HG03060 (cell line): Measurements from ENCODE around the gene CBLN3.

Experiments
- ATAC-seq: cut with Tn5 transposase; IDR thresholded peaks from one replicate; pipeline ENCODE4 v1.9.1; 2021; ENCODE audit warnings: low read depth, moderate number of reproducible peaks; ENCODE audit not compliant: unreplicated experiment

The CBLN3 gene

DNA sequence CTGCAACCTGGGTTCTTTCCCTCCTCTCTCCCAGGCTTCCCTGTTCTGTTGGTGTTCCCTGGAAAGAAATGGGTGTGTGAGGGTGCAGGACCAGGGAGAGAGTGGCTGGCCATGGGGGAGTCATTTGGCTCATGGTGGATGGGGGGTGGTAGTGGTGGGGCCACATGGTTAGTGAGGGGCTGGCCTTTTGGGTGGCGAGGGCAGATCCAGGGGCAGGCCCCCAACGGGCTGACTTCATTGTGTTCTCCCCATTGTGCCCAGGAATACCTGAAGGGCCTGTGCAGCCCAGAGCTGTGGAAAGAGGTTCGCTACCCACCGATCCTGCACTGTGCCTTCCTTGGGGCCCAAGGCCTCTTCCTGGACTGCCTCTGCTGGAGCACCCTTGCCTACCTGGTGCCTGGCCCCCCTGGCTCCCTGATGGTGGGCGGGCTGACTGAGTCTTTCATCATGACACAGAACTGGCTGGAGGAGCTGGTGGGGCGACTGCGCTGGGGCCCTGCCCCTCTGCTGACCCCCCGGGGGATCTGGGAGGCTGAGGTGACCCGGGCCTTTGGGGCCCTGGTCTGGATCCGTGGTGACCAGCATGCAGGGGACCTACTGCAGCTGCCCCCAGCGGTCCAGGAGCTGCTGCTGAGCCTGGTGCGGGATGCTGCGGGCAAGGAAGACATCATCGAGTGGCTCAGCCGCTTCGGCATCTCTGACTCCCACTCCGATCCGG lies 21.7 kb downstream of the CBLN3 start:
- ATAC-seq = no peak

DNA sequence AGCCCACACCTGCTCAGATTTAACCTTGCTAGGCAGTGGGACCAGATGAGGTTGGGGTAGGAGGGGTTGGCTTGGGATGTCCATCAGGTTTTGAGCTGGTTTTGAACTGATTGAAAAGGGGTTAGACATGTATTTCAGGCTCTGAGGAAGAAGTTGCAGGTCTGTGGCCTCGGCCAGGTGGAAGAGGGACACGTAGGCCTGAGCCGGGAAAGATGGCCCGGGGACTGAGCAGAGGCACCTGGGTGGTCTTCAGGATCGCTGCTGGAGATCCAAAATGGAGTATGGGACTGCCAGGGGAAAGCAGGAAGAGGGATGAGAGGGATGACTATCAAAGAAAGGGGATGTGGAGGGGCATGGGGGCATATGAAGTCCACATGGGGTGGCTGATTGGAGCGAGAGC lies 23.1 kb downstream of the CBLN3 start:
- no peak for ATAC-seq

DNA sequence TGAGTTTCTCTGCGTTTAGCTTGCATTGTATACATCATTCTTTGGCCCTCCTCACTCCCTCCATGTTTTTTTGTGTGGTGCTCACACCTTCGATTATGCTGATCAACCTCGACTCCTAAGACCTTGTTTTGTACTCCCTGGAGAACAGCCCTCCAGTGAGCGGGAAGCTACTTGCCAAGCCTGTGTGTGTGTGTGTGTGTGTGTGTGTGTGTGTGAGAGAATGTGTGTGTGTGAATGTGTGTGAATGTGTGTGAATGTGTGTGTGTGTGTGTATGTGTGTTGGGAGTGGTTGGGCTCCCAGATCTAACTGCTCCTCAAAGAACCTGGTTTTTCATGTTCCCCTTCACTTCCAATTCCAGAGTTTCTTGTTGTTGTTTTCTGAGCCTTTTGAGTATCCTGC lies 24.7 kb downstream of the CBLN3 start:
- ATAC-seq = no peak

DNA sequence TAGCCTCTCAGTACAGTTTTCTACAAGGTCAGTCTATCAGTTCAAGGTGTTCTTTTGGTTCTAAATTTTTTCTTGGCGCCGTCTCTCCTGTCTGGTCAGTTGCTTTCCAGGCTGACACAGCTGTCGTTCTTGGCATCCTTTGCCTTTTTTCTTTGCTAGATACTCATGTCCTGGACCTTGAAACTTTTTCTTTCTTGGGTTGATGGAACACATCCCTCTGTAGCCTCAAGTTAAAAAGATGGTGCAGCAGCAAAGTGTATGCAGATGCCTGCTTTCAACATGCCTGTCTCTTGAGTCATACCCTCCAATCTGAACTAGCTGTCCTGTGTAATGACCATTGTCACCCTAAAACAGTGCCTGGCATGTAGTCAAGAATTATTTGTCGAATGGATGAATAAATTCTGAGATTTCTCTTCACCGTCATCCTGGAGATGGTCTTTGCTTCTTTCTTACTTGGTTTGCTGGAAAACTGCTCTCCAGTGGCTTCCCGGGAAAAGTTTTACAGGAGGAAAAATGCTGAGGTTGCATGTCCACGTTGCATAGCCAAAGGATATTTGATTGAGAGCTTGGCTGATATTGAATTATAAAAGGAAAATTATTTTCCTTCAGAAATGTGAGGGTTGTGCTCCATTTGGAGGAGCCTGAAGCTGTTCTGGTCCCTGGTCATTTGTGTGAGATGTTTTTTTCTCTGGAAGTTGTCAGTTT lies 26.0 kb downstream of the CBLN3 start:
- no peak for ATAC-seq

DNA sequence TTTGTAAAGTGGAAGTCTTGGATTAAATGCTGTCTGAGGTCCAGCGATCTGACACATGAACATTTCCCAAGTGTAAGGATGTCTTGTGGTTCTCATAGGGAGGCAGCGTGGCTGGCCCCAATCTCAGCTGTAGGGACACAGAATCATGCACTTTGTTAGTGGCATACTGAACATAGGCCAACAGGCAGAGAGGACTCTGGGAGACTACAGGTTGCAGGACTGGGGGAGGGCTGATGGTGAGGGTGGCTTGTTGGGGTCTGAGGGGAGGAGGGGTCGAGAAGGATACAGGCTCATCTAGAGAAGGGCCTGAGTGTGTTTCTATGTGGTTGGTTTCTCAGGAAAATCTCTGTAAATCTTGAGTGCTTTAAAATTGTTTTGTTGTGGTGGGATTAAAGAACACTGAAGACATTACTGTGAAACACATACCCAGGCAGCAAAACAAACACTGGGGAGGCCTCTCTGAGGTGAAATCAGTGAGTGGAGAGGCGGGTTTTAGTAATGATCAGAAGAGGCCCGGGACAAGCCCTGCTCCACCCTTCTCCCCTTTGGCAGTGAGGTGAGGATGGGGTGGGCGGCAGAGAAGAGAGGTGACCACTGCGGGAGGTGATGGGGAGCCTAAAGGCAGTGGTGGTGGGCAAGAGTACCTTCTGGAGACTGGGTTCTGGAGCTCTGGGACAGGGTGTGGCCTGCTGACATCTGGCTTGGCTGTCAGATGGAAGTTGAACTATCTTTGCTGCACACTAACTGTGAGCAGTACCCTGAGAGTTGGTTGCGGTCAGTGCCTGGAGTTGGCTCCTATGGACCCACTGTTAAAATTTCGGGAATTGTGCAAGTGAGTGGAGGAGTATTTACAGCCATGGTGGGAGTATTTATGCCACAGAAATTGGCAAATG lies 27.4 kb downstream of the CBLN3 start:
- no peak for ATAC-seq

DNA sequence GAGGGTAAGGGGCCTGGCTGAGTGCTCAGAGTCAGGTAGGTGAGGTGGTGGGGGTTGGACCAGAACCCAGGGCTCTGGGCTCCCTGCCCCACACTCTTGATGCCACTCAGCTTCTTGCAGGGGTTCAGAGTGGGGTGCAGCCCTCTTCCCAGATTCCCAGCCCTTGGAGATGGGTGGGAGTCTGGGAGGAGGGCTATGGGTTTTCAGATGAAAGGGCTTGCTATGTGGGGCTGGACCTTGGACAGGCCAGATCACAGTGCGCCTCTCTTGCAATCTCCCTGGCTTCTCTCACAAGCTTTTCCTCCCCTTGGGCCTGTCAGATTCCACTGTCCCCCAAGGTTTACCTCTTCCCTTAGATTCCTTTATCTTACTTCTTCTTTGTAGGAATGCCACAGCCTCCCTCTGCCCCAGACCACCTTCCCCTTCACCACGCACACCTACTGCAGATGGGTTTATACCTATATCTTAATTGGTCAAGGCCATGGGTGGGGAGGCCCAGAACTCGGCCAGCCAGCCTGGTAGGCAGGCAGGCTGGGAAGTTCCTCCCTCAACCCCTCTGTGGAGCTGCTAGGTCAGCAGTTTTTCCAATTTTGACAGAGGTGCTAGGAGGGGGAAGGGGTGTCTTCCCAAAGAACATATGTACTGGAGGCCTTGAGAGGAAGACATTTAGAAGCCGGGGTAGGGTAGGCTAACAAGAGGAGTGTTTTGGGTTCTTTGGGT lies 29.3 kb downstream of the CBLN3 start:
- no peak for ATAC-seq

DNA sequence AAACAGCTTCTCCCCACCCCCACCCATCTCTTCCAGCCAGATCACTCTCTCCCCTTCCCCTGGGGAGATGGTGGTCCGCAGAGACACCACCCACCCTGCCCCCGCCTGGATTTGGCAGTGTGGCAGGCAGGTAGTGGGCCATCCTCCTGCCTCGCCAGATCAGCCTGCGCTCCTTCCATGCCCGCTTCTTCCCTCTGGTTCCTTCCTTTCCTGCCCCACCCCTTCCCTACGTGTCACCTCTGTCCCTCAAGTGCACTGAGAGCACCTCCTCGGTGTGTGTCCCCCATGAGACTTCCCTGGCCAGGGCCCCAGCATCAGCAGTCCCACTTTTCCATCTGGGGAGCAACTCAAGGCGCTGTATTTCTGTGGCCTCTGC lies 30.0 kb downstream of the CBLN3 start:
- ATAC-seq = no peak

DNA sequence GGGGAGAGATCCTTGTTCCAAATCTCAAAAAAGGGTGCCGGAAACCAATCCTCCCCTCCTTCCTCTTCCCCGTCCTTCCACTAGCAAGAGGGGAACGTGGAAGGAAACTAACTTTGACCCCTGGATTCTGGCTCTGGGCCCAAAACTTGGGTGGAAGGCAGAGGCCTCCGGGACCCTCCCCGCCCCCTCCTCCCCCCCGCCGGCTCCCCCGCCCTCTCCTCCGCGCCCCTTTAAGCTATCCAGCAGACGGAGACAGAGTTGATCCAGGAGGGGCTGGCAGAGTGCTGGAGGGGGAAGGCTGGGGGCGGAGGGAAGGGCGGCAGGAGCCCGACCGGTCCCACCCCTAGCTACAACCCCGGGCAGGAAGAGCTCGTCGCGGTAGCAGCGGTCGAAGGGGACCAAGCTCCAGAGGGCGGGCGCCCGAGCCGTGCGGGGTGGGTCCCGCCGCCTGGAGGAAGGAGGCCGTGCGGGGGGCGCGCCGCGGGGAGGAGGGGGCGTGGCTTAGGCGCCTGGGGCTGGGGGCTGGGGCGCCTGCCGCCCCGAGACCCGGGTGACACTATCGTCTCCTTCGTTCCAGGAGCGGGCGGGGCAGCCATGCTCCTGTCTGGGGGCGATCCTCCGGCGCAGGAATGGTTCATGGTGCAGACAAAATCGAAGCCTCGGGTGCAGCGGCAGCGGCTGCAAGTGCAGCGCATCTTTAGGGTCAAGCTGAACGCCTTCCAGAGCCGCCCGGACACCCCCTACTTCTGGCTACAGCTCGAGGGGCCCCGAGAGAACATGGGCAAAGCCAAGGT lies 30.6 kb downstream of the CBLN3 start, which contains the start of gene NYNRIN:
Gene NYNRIN (plus strand): TSS at position 351 of the 794 bp plus-strand sequence. CDS start 244 bp downstream, at position 595.
- ATAC-seq = no peak

DNA sequence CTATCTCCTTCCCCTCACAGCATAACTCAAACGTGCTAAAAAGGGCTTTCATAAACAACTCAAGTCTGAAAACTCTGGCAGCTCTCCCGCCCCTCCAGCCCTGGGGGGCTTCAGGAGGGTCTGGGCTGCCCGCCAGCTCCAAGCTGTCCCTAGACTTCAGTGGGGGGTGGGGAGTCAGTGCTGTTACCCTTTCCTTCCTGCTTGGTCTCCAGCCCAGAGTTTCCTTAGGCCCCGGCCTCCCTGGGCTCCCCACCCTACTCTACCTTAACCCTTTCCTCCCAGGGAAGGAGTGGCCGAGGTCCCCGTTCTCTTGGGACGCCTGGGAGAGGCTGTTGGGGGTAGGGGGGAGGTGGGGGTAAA lies 31.2 kb downstream of the CBLN3 start:
- no peak for ATAC-seq

DNA sequence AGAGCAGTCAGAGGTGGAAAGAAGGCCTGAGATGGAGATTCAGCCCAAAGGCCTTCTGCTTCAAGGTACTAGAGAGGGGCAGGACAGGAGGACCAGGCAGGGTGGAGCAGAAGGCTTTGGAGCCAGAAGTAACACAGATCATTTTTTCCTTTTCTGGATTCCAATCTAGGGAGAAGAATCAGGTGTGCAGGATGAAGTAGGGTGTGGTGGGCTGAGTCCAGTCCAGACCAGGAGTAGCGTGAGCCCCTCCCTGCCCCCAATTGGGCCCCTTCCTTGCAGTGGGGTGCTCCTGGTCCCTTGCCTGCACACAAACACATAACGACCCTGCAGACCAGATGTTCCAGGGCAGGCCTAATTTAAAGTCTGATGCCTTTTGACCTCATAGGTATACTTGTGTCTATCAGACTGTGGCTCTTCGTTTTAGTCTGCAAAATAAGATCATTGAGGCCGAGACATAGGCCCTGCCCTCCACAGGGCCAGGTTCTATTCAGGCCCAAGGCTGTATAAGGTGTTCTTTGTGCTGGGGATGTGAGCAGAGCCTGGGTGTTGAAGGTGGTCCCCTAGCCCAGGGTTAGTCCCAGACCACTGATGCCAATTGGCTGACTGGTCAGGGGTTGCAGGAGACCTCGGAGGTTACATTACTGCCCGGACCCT lies 31.7 kb downstream of the CBLN3 start:
- ATAC-seq = no peak

DNA sequence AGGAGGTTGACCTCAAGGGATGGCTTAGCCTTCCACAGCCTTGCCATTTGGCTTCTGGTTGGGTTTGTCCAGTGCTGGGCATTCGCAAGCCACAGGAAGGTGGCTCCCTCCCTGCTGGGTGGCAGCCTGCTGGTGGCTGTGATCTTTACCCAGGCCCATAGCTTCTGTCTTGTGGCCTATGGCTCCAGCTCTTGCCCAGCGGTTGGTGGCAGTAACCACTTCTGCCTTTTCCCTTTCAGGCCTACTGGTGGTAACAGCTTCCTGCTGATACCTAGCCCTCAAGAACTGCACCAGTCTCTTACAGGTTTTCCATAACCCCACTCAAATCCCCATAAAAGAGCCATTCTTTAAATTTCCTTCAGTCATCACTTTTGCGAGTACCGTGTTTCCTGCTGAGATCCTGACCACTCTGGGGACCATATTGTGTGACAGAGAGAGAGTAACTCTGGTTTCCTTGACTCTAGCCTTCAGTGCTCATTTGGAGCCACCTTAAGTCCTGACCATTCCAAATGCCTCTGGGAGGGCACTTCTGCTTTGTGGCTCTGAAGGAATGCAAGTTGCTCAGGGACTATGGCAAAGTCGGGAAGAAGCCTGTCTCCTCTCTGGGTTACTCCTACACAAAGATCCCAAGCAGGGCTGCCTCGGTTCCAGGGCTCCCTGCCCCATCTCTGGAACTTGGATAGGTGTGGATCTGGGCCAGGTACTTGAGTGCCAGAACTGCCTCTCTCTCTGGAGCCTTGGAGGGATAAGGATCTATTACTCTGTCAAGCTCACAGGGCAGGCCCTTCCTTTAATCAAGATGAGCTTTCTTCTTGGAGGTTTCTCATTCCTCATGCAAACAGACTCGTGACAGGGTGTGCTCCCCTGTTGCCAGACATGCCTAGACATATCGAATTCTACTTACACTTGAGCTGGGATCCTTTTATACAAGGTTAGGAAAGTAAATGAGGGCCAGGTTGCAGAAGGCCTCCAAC lies 33.6 kb downstream of the CBLN3 start:
- ATAC-seq = no peak

DNA sequence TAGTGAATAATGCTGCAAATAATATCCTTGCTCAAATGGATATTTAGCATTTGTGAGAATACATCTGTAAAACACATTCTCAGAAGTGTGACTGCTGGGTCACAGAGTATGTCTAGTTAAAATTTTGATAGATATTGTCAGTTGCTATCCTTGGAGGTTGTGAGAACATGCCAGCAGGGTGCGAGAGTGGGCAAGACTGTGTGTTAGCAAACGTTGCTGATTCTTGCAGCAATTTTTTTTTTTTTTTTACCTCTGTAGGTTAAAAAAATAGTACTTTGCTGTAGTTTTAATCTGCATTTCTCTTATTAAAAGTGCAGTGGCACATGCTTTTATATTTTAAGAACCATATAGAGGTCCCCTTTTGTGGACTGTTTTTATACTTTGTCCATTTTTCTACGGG lies 35.2 kb downstream of the CBLN3 start:
- ATAC-seq = no peak

DNA sequence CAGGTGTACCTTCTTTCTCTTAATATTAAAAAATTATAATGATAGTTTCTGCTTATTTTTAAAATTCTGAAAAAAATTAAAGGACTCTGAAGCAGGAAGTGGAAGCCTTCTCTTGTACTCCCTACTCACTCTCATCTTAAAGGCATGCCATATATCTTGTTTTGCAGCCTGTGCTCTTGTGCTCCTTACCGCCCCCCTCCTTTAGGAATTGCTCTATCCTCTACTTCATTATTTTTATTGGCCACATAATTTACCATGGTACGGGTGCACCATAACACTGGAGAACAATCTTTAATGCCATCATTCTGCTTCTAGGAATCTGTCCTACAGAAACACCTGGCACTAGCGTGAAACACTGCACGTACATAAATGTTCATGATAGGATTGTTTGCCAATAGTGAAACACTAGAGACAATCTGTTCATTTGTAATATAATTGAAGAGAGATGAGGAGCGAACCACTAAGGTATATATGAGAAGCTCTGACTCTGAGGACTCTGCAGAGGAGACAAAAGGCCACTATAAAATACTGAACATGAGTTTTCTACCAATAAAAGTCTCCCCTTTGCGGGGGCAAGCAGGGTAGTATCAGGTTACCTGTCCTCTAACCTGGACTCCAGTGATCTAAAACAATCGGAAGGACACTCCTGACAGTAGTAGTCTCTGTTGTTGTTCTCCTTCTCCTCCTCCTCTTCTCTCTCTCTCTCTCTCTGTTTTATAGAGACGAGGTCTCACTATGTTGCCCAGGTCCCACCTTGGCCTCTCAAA lies 37.0 kb downstream of the CBLN3 start:
- ATAC-seq = no peak

DNA sequence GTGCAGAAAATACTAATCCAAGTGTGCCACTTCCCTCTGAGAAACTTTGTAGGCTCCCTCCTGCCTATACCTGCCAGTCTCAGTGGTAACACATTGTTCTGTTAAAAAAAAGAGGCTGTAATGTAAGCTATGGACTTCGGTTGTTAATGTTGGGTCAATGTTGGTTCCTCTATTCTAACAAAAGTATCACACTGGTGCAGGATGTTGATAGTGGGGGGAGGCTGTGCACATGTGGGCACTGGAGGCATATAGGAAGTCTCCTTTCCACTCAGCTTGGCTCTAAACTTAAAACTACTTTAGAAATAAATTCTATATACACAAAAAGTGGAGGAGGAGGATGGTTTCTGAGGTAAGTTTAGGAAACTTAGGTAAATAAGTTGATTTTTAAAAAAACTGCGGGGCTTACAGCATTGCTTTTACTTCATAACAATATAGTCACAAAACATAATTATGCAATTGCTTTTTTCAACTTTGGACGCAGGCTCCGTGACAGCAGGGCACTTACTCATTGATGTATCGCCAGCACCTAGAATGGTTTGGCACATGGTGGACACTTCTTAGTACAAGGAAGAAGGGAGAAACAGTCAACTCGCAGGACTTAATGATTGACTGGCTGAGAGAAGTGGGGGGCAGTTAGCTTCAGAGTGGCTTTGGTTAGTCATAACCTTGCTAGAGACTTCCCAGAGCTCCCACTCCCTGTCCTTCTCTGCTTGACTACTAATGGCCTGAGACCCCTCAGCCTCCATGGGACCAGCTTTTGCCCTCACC lies 38.6 kb downstream of the CBLN3 start:
- ATAC-seq = no peak

DNA sequence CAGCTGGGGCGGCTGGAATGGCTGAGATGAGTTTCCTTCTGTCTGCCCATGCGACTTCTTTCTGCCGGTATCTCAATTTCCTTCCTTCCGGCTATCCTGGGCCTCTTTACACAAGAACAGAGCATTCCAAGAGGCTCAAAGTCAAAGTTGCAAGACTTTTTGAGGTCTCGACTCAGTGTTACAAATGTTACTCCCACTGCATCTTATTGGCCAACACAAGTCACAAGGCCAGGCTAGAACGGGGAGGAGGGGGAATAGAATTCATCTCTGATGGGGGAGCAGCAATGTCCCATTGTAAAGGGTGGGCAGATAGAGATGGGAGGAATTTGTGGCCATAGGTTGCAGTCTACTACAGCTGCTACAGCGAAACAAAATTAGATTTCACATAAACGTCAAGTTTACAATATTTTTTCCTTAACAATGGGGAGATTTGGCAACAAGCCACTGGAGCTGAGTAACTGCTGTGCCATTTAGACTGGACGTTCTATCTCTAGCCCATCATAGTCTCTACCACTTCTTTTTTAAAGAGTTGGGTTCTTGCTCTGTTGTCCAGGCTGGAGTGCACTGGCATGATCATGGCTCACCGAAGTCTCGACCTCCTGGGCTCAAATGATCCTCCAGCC lies 40.1 kb downstream of the CBLN3 start:
- no peak for ATAC-seq

DNA sequence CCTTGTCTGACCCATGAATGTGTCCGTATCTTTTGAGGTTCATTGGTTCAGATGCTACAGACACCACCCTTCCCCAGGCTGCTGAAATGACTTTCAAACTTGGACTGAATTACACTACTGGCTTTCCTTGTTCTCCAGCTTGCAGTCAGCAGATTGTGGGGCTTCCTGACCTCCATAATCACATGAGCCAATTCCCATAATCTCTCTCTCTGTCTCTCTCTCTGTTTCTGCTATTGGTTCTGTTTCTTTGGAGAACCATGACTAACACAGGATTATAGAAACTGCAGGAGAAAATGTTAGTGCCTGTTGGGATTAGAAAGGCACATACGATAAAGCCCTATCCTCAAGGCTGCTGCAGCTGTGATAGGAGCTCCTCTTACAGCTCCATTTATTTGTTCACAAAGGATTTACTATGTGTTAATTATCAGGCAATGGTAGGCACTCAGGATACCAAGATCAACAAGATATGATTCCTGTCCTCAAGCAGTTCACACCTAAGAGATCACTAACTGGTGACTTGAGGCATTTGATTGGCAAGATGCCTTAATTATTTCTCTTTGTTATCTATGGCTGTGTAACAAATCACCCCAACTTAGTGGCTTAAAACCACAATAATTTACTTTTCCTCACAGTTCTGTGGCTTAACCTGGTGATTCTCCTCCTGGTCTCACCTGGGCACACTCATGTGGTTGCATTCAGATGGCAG lies 40.8 kb downstream of the CBLN3 start:
- no peak for ATAC-seq
